ENCODE measurements around the gene WBP11. TPM values are rescaled to one million over a fixed set of nuclear protein-coding genes. Genes with fewer than 3 reads are reported as not detected.

Gene WBP11
- total RNA-seq, 1 experiment from 2014 or later: 108 TPM

DNA sequence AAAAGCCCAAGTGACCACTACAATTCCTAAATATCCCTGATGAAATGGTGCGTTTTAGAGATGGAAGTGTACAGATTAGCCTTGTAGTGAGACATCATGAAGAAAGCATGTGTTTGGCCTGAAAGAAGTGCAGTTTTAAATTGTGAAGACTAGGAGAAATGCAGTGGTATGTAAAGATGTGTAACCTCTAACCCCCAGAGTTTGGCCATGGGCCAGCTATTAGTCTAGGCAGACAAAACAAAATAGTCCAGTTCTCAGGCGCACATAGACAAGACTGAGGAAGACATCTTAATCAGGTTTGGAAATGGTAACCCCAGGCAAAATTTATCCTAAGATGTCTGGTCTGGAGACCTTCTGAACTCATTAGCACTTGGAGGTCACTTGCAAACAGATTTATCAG is 23.4 kb downstream of the WBP11 start:
- Histone ChIP-seq H3K9ac (ENCODE audit: extremely low read depth, insufficient read length, low read length) (no peak overlapping the region), H3K4ac (ENCODE audit: low read depth, low read length) (no peak overlapping the region), H2BK15ac (ENCODE audit: low read depth, low read length) (no peak overlapping the region), H3K4me2 (ENCODE audit: insufficient read depth, insufficient read length, low read length) (no peak overlapping the region), H4K20me1 (ENCODE audit: control insufficient read depth, insufficient read depth, insufficient read length) (no peaks in the 10 kb centered on the region), H2AFZ (ENCODE audit: low read length) (no peak overlapping the region), H4K5ac (ENCODE audit: insufficient read length, low read depth, low read length) (no peak overlapping the region), H3K23ac (ENCODE audit: insufficient read length, low read depth, low read length) (no peak overlapping the region), H3K27ac (ENCODE audit: insufficient read length, low read depth, low read length) (no peak overlapping the region), H3K14ac (ENCODE audit: insufficient read depth, low read length) (no peak overlapping the region), H2BK12ac (ENCODE audit: insufficient read length, low read depth, low read length) (no peak overlapping the region), H3K56ac (ENCODE audit: insufficient read length, low read depth, low read length) (no peak overlapping the region), H4K91ac (ENCODE audit: insufficient read length, low read depth, low read length) (no peak overlapping the region), H2BK5ac (ENCODE audit: insufficient read length, low read length) (no peak overlapping the region), H3K23me2 (ENCODE audit: insufficient read length, low read depth, low read length, poor library complexity, severe bottlenecking) (peaks cover 6% of the 10 kb centered on the region), H3K79me2 (ENCODE audit: insufficient read depth, low read length) (no peaks in the 10 kb centered on the region; the same call in 1 of the 2 replicates), H2AK5ac (ENCODE audit: insufficient read length, low read length) (no peak overlapping the region), H2BK20ac (ENCODE audit: low read depth, low read length, poor library complexity, severe bottlenecking) (no peak overlapping the region), H4K8ac (replicated peaks; ENCODE audit: insufficient read length, low read depth, low read length) (no peak overlapping the region), H3K4me1 (ENCODE audit: insufficient read depth, low read length) (peaks cover 2% of the 10 kb centered on the region; the same call in 1 of the 2 replicates), H2BK120ac (ENCODE audit: low read depth, low read length, poor library complexity, severe bottlenecking) (no peak overlapping the region), H3K27me3 (ENCODE audit: insufficient read depth, low read length) (no peaks in the 10 kb centered on the region), H3K9me3 (ENCODE audit: control insufficient read depth, low read depth, low read length) (no peaks in the 10 kb centered on the region), H3T11ph (ENCODE audit: low read length) (no peak overlapping the region), H3K79me1 (ENCODE audit: insufficient read depth, low read depth, low read length, poor library complexity, severe bottlenecking) (no peaks in the 10 kb centered on the region), H3K18ac (ENCODE audit: insufficient read length, low read depth, low read length) (no peak overlapping the region)
- Mint-ChIP-seq H3K4me1 (peaks cover 26 to 35% of the 10 kb centered on the region in 2 experiments), H3K9me3 (no peaks in the 10 kb centered on the region), H3K27ac (no peak overlapping the region), H3K4me3 (no peak overlapping the region), H3K36me3 (ENCODE audit: insufficient read depth in 1 of 3, low read depth in 3 of 3) (peaks cover 0 to 4% (median 0%) of the 10 kb centered on the region in 3 experiments; a peak in 2 of 7 replicates), H3K27me3 (ENCODE audit: low read depth) (no peaks in the 10 kb centered on the region)
- no peak for DNase-seq
- WGBS (ENCODE audit: extremely low coverage, insufficient read length, low lambda C conversion rate): no CpG with 5 or more reads among the region's 2 CpGs
- TF ChIP-seq, protein P1, sequence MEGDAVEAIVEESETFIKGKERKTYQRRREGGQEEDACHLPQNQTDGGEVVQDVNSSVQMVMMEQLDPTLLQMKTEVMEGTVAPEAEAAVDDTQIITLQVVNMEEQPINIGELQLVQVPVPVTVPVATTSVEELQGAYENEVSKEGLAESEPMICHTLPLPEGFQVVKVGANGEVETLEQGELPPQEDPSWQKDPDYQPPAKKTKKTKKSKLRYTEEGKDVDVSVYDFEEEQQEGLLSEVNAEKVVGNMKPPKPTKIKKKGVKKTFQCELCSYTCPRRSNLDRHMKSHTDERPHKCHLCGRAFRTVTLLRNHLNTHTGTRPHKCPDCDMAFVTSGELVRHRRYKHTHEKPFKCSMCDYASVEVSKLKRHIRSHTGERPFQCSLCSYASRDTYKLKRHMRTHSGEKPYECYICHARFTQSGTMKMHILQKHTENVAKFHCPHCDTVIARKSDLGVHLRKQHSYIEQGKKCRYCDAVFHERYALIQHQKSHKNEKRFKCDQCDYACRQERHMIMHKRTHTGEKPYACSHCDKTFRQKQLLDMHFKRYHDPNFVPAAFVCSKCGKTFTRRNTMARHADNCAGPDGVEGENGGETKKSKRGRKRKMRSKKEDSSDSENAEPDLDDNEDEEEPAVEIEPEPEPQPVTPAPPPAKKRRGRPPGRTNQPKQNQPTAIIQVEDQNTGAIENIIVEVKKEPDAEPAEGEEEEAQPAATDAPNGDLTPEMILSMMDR (conservative IDR thresholded peaks at IDR 0.05): no peak

Data from H9 (cell line).